ENCODE results near the gene TOM1L1.

GRCh38 chr17:54971901-54972300 is 71.2 kb downstream of the TOM1L1 start:
- TF ChIP-seq, protein P1, sequence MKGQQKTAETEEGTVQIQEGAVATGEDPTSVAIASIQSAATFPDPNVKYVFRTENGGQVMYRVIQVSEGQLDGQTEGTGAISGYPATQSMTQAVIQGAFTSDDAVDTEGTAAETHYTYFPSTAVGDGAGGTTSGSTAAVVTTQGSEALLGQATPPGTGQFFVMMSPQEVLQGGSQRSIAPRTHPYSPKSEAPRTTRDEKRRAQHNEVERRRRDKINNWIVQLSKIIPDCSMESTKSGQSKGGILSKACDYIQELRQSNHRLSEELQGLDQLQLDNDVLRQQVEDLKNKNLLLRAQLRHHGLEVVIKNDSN (IDR thresholded peaks at IDR 0.05), result no peak
- TF ChIP-seq TCF12 (IDR thresholded peaks at IDR 0.05; ENCODE audit: low read depth) (no peak), TAF1 (IDR thresholded peaks at IDR 0.05; ENCODE audit: low read depth) (no peak), EP300 (IDR thresholded peaks at IDR 0.05; ENCODE audit: borderline replicate concordance) (no peak), NFIC (IDR thresholded peaks at IDR 0.05) (no peak)
